Choroid plexus epithelial cell (primary cell): ENCODE results near the gene ABCD2.
"Not testable (repeated sequence)": the region's sequence is repeated elsewhere in the genome, so short reads cannot be mapped to it uniquely, and the experiment has no call there.

Source experiments
- DNase-seq: peaks from one replicate; pipeline ENCODE4 v3.0.0-alpha.2; 2010; ENCODE audit warnings: low read depth
- H3K4me3 ChIP-seq: 2 replicates; pipeline ENCODE4 v1.5.1; 2011; ENCODE audit warnings: low read depth, mild to moderate bottlenecking, control low read depth, low read length, moderate library complexity
- CTCF ChIP-seq: conservative IDR thresholded peaks from 2 replicates; pipeline ENCODE4 v1.5.1; 2011; ENCODE audit warnings: low read depth, mild to moderate bottlenecking, control low read depth, inconsistent platforms, low read length, moderate library complexity

ABCD2 gene

GRCh38 chr12:39541471-39541870 is 78.1 kb downstream of the ABCD2 start:
- DNase-seq = peak; percentile 6
- H3K4me3 ChIP-seq = no peak overlapping the region
- no peak for TF ChIP-seq CTCF

GRCh38 chr12:39538679-39539104 is 80.9 kb downstream of the ABCD2 start:
- no peak overlapping the region for H3K4me3 ChIP-seq
- TF ChIP-seq CTCF = no peak
- no peak for DNase-seq

GRCh38 chr12:39533951-39534350 is 85.7 kb downstream of the ABCD2 start:
- DNase-seq = no peak
- TF ChIP-seq CTCF = no peak
- no peak overlapping the region for H3K4me3 ChIP-seq

GRCh38 chr12:39532448-39532847 is 87.2 kb downstream of the ABCD2 start:
- TF ChIP-seq CTCF = no peak
- DNase-seq = no peak

GRCh38 chr12:39526974-39527373 is 92.6 kb downstream of the ABCD2 start:
- H3K4me3 ChIP-seq = no peak overlapping the region
- DNase-seq = no peak
- no peak for TF ChIP-seq CTCF

More at GRCh38 chr12:39532448-39532847, 87.2 kb downstream of the ABCD2 start:
- H3K4me3 ChIP-seq = no peak overlapping the region

GRCh38 chr12:39522167-39522566 is 97.4 kb downstream of the ABCD2 start:
- DNase-seq, H3K4me3 ChIP-seq: not testable (repeated sequence)

- TF ChIP-seq CTCF = no peak
- no peak for DNase-seq
- H3K4me3 ChIP-seq = no peak overlapping the region
Observed at GRCh38 chr12:39510001-39510400, 109.6 kb downstream of the ABCD2 start.

GRCh38 chr12:39505554-39505953 is 114.0 kb downstream of the ABCD2 start:
- TF ChIP-seq CTCF = no peak
- H3K4me3 ChIP-seq = no peak overlapping the region
- DNase-seq = no peak
